HG02759 (cell line): ENCODE measurements around the gene COX15.
"Not testable (repeated sequence)": the region's sequence is repeated elsewhere in the genome, so short reads cannot be mapped to it uniquely, and the experiment has no call there.

Experiments used
- ATAC-seq: cut with Tn5 transposase; IDR thresholded peaks from one replicate; pipeline ENCODE4 v1.9.1; 2021; ENCODE audit warnings: mild to moderate bottlenecking, moderate library complexity; ENCODE audit not compliant: unreplicated experiment

COX15 gene

DNA sequence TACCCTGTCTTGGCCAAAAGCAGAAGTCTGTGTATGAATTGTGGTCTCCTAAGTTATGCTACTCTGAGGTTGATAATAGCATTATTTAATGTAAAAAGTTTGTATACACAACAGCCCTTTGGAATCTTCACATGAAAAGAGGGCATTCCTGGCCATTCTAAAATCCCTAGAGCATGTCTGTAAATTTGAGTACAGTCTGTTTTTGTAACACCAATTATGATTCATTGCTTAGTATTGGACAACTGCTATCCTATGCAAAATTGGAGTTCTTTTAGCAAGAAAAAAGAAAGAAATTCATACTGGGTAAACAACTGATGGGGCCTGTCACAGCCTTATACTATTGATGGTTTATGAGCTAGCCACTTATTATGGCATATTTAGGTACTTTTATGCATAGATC is 10.3 kb upstream of the COX15 start:
- ATAC-seq = no peak

DNA sequence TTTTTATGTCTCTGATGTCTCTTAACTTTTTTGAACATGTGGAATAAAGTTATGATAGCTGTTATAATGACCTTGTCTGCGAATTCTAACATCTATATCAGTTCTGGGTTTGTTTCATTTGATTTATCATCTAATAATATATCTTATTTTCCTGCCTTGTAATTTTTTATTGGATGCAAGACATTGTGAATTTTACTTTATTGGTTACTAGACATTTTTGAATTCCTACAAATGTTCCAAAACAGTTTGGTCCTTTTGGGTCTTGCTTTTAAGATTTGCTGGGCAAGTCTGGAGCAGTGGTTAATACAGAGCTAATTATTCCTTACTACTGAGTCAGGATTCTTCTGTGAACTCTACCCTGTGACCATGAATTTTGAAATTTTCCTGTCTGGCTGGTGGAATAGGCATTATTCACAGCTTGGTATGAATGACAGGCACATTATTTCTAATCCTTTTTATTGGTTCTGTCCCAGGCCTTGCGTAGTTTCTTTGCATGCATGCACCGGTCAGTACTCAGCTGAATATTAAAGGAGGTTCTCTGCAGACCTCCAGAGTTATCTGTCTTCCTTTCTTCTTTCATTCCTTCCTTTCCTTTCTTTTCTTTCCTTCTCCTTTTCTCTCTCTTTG is 9.1 kb upstream of the COX15 start:
- no peak for ATAC-seq

DNA sequence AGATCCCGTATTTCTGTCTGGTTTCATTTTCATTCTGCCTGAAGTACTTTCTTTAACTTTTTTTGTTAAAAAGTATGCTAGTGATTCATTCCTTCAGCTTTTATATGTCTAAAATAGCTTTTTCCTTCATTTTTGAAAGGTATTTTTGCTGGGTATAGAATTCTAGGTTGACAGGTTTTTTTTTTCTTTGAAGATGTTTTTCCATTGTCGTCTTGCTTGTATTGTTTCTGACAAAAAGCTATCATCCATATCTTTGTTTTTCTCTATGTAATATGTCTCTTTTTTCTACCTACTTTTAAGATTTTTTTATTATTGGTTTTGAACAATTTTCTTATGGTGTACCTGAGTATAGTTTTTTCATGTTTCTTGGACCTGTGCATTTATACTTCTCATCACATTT is 8.3 kb upstream of the COX15 start:
- no peak for ATAC-seq

DNA sequence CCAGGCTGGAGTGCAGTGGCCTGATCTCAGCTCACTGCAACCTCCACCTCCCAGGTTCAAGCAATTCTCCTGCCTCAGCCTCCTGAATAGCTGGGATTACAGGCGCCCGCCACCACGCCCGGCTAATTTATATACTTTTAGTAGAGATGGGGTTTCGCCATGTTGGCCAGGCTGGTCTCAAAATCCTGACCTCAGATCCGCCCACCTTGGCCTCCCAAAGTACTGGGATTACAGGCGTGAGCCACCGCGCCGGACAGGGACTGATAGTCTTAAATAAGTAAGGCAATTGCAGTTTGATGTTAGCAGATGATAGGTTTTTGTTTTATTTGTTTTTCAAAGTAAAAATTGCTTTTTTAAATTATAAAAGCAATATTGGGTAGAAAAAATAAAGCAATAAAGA is 2.2 kb upstream of the COX15 start:
- ATAC-seq = not testable (repeated sequence)

DNA sequence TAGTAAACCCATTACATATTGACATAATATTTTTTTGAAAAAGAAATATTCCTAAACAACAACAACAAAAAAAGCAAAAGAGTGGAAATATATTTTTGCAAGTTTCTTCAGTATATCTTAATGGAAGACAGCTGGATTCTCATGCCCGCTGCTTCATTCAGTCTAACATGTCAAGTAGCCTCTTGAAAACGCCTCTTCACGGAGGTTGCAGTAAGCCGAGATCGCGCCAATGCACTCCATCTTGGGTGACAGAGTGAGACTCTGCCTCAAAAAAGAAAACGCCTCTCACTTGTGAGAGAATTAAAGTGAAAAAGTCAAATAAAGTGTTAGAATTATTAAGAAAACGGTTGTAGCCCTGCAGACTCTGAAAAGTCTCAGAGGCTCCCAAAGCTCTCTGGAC is 1.4 kb upstream of the COX15 start:
- no peak for ATAC-seq

DNA sequence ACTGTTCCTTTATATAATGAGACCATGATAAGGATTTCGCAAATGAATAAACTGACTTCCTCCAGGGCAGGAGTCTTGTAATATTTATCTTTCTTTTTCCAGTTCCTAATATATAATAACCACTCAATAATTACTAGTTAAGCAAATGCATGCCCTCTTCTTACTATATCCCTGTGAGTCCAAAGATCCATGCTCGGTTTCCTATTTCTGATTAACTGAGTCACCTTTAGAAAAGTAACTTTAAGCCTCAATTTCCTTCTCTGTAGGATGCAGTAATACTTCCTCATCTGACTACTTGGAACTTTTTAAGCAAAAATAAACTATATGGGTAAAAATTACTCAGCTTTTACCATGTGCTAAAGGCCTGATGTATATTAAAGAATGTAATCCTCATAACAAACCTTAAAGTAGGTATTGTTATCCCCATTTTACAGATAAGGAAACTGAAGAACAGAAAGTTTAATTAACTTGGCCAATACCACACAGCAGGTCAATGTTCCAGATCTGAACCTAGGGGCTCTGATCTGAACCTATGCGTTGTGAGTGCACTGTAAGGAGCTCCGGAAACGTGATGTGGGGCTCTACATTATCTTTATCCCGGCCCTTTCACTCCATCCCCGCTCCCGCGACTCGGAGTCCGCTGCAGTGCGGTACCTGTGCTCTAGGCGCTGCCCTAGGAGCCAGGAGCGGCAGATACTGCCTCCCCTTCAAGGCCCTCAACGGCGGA is 458 bp downstream of the COX15 start:
- peak; percentile 42 for ATAC-seq

DNA sequence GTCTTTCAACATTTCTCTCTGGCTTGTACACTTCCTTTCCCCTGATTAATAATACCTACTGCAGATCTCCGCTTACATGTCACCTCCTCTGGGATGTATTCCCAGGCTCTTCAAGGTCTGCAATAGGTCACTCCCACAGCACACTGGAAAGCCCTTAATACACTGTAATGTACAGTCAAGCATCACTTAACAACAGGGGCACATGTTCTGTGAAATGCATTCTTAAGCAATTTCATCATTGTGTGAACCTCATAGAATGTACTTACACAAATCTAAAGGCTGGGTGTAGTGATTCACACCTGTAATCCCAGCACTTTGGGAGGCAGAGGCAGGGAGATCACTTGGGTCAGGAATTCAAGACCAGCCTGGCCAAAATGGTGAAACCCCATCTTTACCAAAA is 1.9 kb downstream of the COX15 start:
- ATAC-seq = no peak

DNA sequence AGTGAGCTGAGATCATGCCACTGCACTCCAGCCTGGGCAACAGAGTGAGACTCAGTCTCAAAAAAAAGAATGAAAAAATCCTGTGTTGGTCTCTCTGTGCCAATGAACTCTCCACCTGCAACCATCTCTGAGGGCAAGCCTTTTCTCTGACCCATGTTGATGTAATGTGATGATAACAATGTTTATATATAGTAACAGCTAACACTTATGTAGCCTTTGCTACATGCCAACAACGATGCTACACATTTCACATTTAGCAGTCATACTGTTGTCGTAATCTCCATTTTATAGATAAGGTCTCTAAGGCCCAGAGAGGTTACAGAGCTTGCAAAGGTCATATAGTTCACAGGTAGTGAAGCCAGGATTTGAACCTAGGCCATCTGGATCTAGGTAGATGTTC is 11.5 kb downstream of the COX15 start:
- no peak for ATAC-seq

DNA sequence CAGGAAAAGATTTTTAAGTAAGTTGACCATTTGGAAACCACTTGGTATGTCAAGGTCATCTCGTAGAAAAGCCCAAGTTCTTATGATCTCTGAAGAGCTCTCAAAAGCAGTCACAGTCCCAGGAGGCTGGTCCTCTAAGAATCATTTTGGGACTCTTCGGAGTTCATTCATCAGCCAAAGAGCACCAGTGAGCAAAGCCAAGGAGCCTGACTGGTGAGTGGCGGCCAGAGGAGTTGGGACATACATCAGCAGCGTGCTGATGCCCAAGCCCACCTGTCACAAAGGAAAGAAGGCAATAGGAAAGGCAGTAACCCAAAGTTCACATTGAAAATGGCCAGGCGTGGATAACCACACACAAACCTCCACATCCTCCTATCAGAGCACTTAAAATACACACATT is 17.5 kb downstream of the COX15 start:
- no peak for ATAC-seq

DNA sequence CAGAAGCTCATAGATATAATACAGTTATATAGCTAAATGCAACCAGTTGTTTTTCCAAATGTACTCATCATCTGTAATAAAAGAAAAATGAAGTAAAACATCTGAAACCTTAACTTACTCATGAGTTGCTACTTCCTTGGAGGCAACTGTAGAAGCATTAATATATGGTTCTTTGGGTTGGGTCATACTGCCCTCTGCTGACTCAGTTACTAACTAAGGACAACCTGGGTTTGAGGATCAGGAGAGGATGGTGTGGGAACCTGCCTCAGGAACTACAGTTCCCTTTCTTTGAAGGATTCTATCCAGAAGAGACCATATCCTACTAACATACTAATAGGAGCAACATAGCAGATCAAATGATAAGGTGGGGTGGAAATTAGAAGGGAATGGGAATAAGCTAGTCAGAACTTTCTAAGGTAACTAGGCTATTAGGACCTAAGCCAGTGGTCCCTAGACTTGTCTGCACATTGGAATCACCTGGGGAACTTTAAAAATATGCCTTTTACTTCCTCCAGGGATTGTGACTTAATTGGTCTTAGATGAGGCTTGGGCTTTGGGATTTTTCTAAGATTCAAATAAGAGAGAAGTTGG is 20.7 kb downstream of the COX15 start:
- no peak for ATAC-seq

DNA sequence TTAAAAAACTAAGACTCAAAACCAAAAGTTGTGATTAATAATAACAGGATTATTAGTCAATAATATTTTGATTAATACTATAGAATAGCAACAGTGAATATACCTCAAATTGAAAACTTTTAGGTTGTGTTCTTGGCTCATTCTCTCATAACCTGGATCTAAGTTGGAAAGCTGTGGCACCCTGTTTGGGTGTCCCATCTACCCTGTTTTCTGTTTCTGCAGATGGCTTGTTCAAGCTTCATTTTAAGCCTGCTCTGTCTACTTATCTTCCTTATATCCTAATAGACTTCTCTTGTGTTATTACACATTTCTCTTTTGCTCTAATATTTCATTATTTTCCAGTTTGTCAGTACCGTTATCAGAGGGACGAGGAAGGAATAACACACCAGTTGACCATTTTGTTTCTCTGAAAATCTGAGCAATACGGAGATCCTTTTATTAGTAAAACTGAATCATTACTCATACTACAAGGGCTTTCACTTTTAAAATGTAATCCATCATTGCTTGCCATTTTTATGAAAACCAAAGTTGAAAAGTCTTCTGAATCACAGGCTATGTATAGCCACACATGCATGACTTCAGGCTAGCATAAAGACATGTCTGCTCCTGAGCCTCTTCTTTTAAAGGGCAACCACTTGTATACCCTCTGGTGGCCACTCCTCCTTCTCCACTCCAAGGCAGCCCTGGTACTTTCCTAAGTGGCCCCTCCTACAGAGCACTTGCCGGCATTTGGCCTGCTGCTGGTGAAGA is 22.3 kb downstream of the COX15 start:
- ATAC-seq = peak; percentile 91

DNA sequence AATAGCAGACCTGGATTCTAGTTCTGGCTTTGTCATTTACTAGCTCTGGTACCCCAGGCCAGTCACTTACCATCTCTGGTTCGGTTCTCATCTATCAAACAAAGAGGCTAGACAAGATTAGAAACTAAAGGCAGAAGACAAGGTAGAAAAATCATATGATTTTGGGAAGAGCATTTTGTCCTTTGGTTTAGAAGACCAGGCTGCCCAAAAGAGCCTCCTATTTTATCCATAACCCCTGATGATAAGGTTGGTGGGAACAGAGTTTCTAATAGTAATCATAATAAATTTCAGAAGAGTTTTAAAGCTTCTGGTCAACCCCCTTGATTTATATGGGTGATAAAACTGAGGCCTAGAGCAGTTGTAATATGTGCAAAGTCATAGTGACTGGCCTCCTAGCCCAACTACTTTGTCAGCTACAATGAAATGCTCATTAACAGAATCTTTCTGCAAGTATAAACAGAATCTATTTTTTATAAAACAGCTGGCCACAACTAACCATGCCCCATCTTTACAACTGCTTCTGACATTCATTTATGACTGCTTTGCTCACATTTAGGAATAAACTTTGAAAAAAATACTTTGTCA is 23.4 kb downstream of the COX15 start:
- no peak for ATAC-seq

DNA sequence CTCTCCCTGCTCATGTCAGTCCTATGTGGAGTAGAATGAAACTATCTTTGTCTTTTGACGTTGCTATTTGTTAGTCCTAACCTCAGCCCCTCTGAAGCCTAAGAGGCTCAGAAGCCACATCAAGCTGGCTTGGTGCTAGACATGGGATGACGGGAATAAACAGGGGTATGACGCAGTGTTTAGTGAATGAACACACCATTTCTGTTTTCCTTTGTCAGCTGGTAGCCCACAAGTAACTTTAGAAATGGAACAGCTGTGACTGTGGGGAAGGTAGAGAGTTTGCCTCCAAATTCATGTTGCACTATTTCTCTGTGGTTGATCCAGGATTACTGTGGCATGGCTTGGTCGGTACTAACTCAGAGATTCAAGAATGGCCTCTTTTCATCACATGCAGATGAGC is 31.3 kb downstream of the COX15 start:
- ATAC-seq = no peak

DNA sequence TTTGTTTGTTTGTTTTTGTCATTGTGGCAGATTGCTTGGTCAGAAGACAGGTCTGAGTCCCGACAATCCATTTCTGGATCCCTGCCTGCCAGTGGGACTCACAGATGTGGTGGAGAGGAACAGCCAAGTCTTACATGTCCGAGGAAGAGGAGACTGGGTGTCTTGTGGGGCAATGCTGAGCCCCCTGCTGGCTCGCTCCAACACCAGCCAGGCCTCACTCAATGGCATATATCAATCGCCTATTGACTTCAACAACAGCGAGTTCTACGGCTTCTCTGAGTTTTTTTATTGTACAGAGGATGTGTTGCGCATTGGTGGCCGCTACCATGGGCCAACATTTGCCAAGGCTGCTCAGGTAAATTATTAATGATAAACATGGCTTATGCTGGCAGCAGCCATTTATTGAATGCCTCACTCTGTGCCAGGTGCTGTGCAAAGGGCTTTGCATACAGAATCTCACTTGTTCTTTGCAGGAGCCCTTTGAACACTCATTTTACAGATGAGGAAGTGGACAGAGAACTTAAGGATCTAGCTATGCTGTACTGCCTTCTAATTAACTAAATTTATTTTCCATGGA is 33.3 kb downstream of the COX15 start:
- ATAC-seq = no peak

DNA sequence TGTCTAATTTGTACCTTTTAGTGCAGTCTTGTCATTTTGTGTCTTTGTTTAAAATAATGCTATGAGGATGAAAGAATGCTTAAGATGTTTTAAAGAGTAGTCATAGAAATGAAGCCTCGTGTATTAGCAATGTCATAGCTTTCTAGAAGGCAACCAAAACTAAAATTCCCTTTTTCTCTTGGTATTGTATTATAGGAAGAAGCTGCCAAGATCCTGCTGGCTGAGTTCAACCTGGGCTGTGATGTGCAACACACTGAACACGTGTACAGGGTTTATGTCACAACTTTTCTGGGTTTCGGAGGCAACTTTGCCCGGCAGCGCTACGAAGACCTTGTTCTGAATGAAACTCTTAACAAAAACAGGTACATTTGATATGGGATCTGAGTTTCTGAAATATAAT is 36.2 kb downstream of the COX15 start:
- no peak for ATAC-seq

DNA sequence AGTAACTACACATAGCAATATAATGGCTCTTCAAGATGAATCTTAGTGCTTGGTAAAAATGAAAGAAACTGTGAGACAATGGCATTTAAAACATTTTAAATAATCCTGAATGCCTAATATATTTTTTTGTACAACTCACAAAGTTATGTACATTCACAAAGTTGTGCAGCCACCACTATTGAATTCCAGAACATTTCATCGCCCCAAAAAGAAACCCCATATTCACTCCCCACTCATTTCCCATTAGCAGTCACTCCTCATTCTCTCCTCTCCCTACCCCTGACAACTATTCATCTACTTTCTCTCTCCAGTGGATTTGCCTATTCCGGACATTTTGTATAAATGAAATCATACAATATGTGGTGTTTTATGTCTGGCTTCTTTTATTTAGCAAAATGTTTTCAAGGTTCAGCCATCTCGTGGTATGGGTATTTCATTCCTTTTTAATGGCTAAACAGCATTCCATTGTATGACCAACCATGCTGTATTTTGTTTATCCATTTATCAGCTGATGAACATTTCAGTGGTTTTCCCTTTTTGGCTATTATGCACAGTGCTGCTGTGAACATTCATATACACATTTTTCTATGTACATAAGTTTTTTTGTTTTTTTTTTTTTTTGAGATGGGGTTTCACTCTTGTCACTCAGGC is 37.9 kb downstream of the COX15 start:
- no peak for ATAC-seq

DNA sequence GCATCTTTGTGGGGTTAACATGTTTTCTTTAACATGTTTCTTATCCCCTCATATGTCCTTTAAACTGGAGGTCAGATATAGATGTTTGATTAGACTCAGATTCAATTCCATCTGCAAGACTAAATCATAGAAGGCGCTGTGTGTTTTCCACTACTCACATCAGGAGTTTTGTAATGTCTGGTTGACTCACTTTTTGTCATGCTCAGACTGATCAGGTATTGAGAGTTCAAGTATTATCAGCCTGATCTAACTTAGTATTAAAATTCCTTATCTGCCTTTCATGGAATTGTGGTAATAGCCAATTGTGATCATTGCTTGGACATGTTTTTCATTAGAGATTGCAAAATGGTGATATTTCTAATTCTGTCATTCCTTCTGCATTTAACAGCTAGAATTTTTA is 42.5 kb downstream of the COX15 start:
- ATAC-seq = no peak

DNA sequence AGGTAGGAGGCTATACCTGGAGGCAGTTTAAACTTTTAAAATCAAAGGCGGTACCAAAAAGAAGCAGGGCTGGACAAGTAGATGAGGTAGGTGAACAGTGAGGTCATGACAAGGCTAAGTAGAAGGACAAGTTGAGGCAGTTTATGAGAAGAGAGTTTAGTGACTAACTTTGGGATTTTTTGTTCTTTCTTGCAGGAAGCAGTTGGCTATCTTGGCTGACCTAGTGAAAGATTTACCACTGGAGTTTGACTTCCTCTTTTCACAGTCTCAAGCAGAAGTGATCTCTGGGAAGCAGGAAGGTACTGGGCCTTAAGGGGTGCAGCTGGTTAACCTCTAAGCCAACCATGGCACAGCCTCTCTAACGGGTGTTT is 46.3 kb downstream of the COX15 start:
- peak; percentile 92 for ATAC-seq

DNA sequence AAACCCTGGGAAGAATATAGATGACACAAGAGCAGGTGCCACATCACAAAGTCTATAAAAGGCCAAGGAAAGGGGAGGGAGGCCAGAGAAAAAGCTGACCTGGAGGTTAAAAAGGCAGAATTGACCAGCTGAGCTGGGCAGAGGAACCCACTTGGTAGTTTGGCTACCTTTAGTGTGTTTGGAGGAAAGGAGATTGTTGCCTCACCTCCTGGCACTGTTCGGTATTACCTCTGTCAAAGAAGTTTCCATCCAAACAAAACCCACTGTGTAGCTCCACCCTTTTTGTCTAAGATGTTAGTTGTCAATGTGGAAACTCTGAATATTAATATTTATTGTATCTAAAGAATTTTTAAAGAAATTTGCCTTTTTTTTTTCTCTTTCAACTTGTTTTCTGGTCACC is 49.2 kb downstream of the COX15 start:
- ATAC-seq = no peak
